GM19238 (cell line): ENCODE data around the gene XYLT2.
"Not testable (repeated sequence)": the region's sequence is repeated elsewhere in the genome, so short reads cannot be mapped to it uniquely, and the experiment has no call there.

Experiments
- DNase-seq: peaks from one replicate; pipeline ENCODE4 v3.0.0; 2011; ENCODE audit warnings: low spot score; ENCODE audit not compliant: insufficient read length

The XYLT2 gene

GRCh38 chr17:50389534-50389933 is 43.6 kb downstream of the XYLT2 start:
- DNase-seq: no peak

- DNase-seq: no peak
Observed at GRCh38 chr17:50392621-50393020, 46.7 kb downstream of the XYLT2 start.

GRCh38 chr17:50393700-50394099 is 47.8 kb downstream of the XYLT2 start:
- DNase-seq: no peak

DNA sequence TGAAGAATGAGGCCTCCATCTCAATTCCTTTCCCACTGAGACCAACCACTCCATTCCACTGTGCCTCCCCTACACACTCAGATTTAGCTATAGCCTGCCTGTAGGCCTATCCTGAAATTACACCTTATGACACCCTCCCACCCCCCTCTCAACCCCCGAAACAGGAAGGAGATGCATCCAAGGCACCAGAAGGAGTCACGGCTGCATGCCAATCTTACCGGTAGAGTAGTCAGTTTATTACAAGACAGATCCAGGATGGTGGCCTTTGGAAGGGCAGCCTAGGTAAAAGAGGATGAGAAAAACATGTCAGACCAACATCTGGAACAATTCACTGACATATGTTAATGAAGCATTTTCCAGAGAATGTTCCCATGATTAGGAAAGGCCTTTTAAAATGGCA is 48.8 kb downstream of the XYLT2 start:
- no peak for DNase-seq

DNA sequence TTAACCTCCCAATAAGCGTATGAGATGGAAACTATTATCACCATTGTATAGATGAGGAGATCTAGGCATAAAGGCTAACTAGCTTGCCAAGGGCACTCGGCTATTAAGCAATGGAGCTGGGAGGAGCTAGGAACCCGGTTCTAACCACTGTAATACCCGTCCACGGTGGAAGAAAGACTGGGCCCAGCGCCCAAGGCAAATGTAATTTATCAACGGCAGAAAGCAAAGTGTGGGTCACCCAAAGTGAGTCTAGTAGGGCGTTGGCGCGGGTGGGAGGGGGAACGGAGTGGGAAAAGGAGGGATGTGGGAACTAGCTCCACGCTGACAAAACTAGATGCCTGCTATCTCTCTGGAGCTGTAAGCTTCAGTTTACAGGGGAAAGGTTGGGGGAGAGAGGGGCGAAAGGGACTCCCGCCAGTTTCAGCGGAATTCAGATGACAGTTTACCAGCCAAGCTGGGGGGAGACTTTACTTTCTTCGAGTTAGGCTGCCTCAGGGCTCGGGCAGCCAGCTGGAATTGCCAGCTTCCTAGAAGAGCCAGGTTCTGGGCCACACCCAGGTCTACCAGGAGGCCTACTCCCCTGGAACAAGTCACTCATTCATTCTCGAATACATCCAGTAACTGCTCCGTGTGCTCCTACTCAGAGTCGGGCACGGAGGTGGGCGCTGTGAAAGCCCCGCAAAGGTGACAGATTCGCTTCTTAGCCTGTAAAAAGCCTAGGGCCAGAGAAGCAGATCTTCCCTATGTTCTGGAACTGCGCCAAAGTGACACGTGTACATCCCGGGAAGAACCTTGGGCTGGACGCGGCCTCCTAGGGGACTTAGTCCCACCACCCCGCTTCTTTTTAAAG is 50.6 kb downstream of the XYLT2 start:
- no peak for DNase-seq

DNA sequence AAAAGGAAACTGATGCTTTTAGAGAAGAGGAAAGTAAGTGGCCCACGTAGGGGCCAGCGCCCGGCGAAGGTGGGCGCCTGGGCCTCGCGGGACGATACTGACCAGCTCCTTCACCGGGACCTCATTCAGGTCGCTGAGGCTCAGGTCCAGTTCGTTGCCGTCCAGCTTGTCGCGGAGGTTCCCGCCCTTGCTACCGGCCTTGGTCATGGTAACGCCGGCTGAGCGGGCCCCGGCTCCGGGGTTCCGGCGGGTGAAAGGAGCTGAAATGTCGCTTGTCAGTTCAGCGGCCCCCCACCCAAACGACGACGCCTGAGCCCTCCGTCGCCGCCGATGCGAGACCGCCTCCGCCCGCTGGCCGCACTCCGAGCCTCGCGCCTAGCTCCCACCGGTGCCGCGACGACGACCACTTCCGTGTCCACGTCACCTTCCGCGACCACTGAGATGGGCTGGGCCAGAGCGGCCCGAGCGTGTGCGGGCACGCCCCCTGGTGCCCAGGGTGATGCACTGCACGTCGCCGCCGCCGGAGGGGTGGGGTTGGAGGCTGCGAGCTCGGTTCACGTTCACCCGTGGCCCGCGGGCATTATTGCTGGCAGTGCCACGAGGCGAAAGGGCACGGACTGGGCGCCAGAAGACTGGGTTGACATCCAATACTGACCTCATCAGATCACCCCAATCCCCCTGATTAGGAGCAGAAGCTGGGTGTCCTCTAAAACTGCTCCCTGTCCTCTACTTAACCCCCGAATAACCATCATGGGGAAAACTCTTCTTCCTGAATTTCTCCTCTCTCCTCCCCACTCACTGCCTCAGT is 51.4 kb downstream of the XYLT2 start, which contains the start of gene LRRC59:
Gene LRRC59, minus strand, starts transcription at position 413 of the 808 bp plus-strand sequence. Its CDS starts 206 bp downstream, at position 207.
- DNase-seq: peak; percentile 84

- DNase-seq: no peak
Observed at GRCh38 chr17:50397919-50398285, 52.0 kb downstream of the XYLT2 start.

- DNase-seq: not testable (repeated sequence)
Observed at GRCh38 chr17:50398672-50399071, 52.7 kb downstream of the XYLT2 start.

DNA sequence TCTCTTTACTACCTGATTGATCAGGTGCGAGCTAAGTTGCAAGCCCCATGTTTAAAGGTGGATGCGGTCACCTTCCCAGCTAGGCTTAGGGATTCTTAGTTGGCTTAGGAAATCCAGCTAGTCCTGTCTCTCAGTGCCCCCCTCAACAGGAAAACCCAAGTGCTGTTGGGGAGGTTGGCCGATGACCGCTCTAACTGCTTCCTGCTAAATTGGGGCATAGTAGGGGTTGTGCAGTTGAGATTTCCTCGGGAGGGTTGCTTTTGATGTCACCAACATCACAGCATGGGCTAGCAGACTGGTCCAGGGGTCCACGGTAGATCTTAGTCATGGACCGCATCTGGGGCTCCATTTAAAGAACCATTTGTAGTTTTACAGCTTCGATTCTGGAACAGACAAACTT is 53.7 kb downstream of the XYLT2 start:
- not testable (repeated sequence) for DNase-seq

GRCh38 chr17:50405351-50405750 is 59.4 kb downstream of the XYLT2 start:
- not testable (repeated sequence) for DNase-seq

GRCh38 chr17:50406578-50406977 is 60.7 kb downstream of the XYLT2 start:
- DNase-seq: no peak

DNA sequence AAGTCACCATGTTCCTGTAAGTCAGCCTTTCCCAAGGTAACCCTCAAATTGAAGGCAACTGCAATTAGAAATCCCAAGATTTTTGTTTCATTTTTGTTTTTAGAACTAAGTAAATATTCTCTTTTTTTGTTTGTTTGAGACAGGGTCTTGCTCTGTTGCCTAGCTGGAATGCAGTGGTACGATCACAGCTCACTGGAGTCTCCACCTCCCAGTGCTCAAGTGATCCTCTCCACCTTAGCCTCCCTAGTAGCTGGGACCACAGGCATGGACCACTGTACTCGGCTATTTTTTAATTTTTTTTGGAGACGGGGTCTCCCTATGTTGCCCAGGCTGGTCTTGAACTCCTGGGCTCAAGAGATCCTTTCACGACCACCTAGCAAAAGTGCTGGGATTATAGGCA is 62.0 kb downstream of the XYLT2 start:
- DNase-seq: no peak
